NCI-H2081 treated with DMSO at 0.1 percent for 48 hours (cell line): Measurements from ENCODE around the gene CCDC138.

Experiments used
- DNase-seq: peaks from one replicate; lab custom pipeline; 2025; lab: John Stamatoyannopoulos, UW

CCDC138 gene

GRCh38 chr2:108896741-108897140 is 110.2 kb downstream of the CCDC138 start:
- DNase-seq, result no peak

- no peak for DNase-seq
These were observed 111.9 kb downstream of the CCDC138 start for GRCh38 chr2:108898315-108899082.

GRCh38 chr2:108904680-108905079 is 118.1 kb downstream of the CCDC138 start:
- no peak for DNase-seq

- no peak for DNase-seq
These were observed 118.6 kb downstream of the CCDC138 start for GRCh38 chr2:108905176-108905575.

- no peak for DNase-seq
These were observed 119.3 kb downstream of the CCDC138 start for GRCh38 chr2:108905906-108906305.

- DNase-seq, result no peak
These were observed 120.0 kb downstream of the CCDC138 start for GRCh38 chr2:108906403-108907077.

- DNase-seq, result no peak
These were observed 121.5 kb downstream of the CCDC138 start for GRCh38 chr2:108907822-108908712.

GRCh38 chr2:108908713-108909070 is 122.1 kb downstream of the CCDC138 start:
- no peak for DNase-seq

GRCh38 chr2:108909275-108909823 is 122.8 kb downstream of the CCDC138 start:
- no peak for DNase-seq

- DNase-seq, result no peak
These were observed 123.5 kb downstream of the CCDC138 start for GRCh38 chr2:108910011-108910431.

- no peak for DNase-seq
These were observed 124.2 kb downstream of the CCDC138 start for GRCh38 chr2:108910541-108911396.

- DNase-seq, result no peak
These were observed 124.8 kb downstream of the CCDC138 start for GRCh38 chr2:108911401-108911800.

- DNase-seq, result no peak
These were observed 125.4 kb downstream of the CCDC138 start for GRCh38 chr2:108911807-108912628.

- no peak for DNase-seq
These were observed 126.0 kb downstream of the CCDC138 start for GRCh38 chr2:108912629-108912902.

GRCh38 chr2:108916122-108916795 is 129.7 kb downstream of the CCDC138 start:
- DNase-seq, result no peak

- no peak for DNase-seq
These were observed 130.3 kb downstream of the CCDC138 start for GRCh38 chr2:108916796-108917421.

GRCh38 chr2:108917526-108917925 is 131.0 kb downstream of the CCDC138 start:
- DNase-seq, result no peak

- no peak for DNase-seq
These were observed 131.7 kb downstream of the CCDC138 start for GRCh38 chr2:108918156-108918874.

- DNase-seq, result no peak
These were observed 132.4 kb downstream of the CCDC138 start for GRCh38 chr2:108918941-108919341.
